Gastrocnemius medialis (tissue), 4 donors: ENCODE measurements around the gene SREBF2. TPM values are rescaled to one million over a fixed set of nuclear protein-coding genes. Genes with fewer than 3 reads are reported as not detected.

ENCODE experiments used
- ATAC-seq, 2 donors: fragments of 150-250 bp; one replicate each; pipeline ENCODE4 v1.9.1; 2016
- DNase-seq, 2 donors: peaks; one replicate each; pipeline ENCODE4 v3.0.0-alpha.2; 2019
- H3K27ac ChIP-seq, 4 donors: fragments of 200-600 bp; sonication (generic); 1 replicate in 1 of 4; 2 replicates in 3 of 4; pipeline ENCODE4 v1.5.1; 2016 to 2018; ENCODE audit warnings: mild to moderate bottlenecking in 2 of 4, moderate library complexity in 1 of 4
- H3K27me3 ChIP-seq, 3 donors: fragments of 200-600 bp; sonication (generic) in 2 of 3; 1 replicate in 1 of 3; 2 replicates in 2 of 3; pipeline versions ENCODE4 v1.5.1 to v1.6.0; 2016 to 2019; ENCODE audit warnings: mild to moderate bottlenecking in 1 of 3, moderate library complexity in 1 of 3
- H3K36me3 ChIP-seq, 2 donors: fragments of 200-600 bp; sonication (generic) in 1 of 2; one replicate each; pipeline ENCODE4 v1.5.1; 2017 to 2018
- H3K4me1 ChIP-seq, 2 donors: fragments of 200-600 bp; sonication (generic) in 1 of 2; one replicate each; pipeline ENCODE4 v1.5.1; 2016 to 2017; ENCODE audit warnings: mild to moderate bottlenecking in 2 of 2
- H3K4me3 ChIP-seq, 4 donors: fragments of 200-600 bp; sonication (generic) in 3 of 4; 1 replicate in 1 of 4; 2 replicates in 3 of 4; pipeline ENCODE4 v1.5.1; 2016 to 2019; ENCODE audit warnings: mild to moderate bottlenecking in 2 of 4
- H3K9me3 ChIP-seq, 3 donors: fragments of 200-600 bp; sonication (generic) in 2 of 3; 1 replicate in 1 of 3; 2 replicates in 2 of 3; pipeline ENCODE4 v1.5.1; 2016 to 2019
- CTCF ChIP-seq, 5 experiments: fragments of 450-650 bp in 3 of 5; fragments of 200-600 bp in 2 of 5; sonication (generic) in 2 of 5; IDR thresholded peaks in 4 of 5; conservative IDR thresholded peaks in 1 of 5; 1 replicate in 4 of 5; 2 replicates in 1 of 5; pipeline ENCODE4 v1.5.1; 2016 to 2019; ENCODE audit warnings: antibody characterized with exemption in 5 of 5, mild to moderate bottlenecking in 3 of 5, moderate library complexity in 3 of 5
- POLR2A ChIP-seq, 2 donors: fragments of 450-650 bp; IDR thresholded peaks; one replicate each; pipeline ENCODE4 v1.6.1; 2017; ENCODE audit warnings: antibody characterized with exemption in 2 of 2, mild to moderate bottlenecking in 2 of 2, moderate library complexity in 2 of 2
- in situ Hi-C, 4 donors: fragments of 200-750 bp; cut with MboI; loops; one replicate each; pipeline versions ENCODE4 v1.15.0 to v1.8.0; 2017; ENCODE audit warnings: low sequenced_read_pairs in 4 of 4
- intact Hi-C: fragments of 100-400 bp; cut with DNase I; formaldehyde crosslinking; loops from one replicate; pipeline ENCODE4 v1.15.1; 2023; ENCODE audit warnings: low total_unique reads
- total RNA-seq, 4 donors: library from RNA; depleted of rRNA; stranded (reverse); fragments of >200 nt; gene quantifications; one replicate each; pipeline versions ENCODE4 v1.1.0 to v1.2.3, GENCODE V29; 2016

SREBF2 gene
- total RNA-seq, 4 donors from 2014 or later, result 25.1 to 40.9 (median 36.1) TPM

- H3K27ac ChIP-seq, result no peak overlapping the region
- H3K4me3 ChIP-seq, result no peak overlapping the region
- intact Hi-C loops, result no loop called here
- peaks cover 9 to 13% of the 10 kb centered on the region in 2 donors for H3K4me1 ChIP-seq
- no peaks in the 10 kb centered on the region for H3K27me3 ChIP-seq
- ATAC-seq, result no peak
- in situ Hi-C loops, result no loop called here
- DNase-seq, result no peak
- H3K36me3 ChIP-seq, result peaks cover 0 to 8% of the 10 kb centered on the region in 2 donors
- TF ChIP-seq CTCF (IDR thresholded peaks at IDR 0.05 in 4 of 5, conservative IDR thresholded peaks at IDR 0.05 in 1 of 5), result no peak
- TF ChIP-seq POLR2A (IDR thresholded peaks at IDR 0.05), result no peak
- H3K9me3 ChIP-seq, result no peaks in the 10 kb centered on the region
Observed at GRCh38 chr22:41805639-41806038, 27.3 kb upstream of the SREBF2 start.

- in situ Hi-C loops (no loop called here), intact Hi-C loops (no loop called here)
- ATAC-seq, result no peak
Observed at GRCh38 chr22:41808400-41808799, 24.5 kb upstream of the SREBF2 start.

GRCh38 chr22:41810022-41810421 lies 22.9 kb upstream of the SREBF2 start:
- peaks cover 0 to 20% of the 10 kb centered on the region in 2 donors for H3K36me3 ChIP-seq
- in situ Hi-C loops (no loop called here), intact Hi-C loops (no loop called here)

More at GRCh38 chr22:41808400-41808799, 24.5 kb upstream of the SREBF2 start:
- TF ChIP-seq CTCF (IDR thresholded peaks at IDR 0.05 in 4 of 5, conservative IDR thresholded peaks at IDR 0.05 in 1 of 5) (no peak), POLR2A (IDR thresholded peaks at IDR 0.05) (no peak)
- H3K4me3 ChIP-seq, result no peak overlapping the region
- no peaks in the 10 kb centered on the region for H3K27me3 ChIP-seq
- peaks cover 0 to 20% of the 10 kb centered on the region in 2 donors for H3K36me3 ChIP-seq
- no peaks in the 10 kb centered on the region for H3K4me1 ChIP-seq
- H3K27ac ChIP-seq, result no peak overlapping the region
- no peak for DNase-seq
- H3K9me3 ChIP-seq, result no peaks in the 10 kb centered on the region

GRCh38 chr22:41812805-41813545 lies 19.9 kb upstream of the SREBF2 start:
- in situ Hi-C loops, result no loop called here
- ATAC-seq (no peak), DNase-seq (no peak)
- H3K4me1 ChIP-seq, result peaks cover 14 to 22% of the 10 kb centered on the region in 2 donors
- no peak overlapping the region for H3K27ac ChIP-seq
- H3K4me3 ChIP-seq, result no peak overlapping the region
- H3K36me3 ChIP-seq, result peaks cover 0 to 20% of the 10 kb centered on the region in 2 donors
- no peak for TF ChIP-seq CTCF (IDR thresholded peaks at IDR 0.05 in 4 of 5, conservative IDR thresholded peaks at IDR 0.05 in 1 of 5)
- no peak for TF ChIP-seq POLR2A (IDR thresholded peaks at IDR 0.05)
- no peaks in the 10 kb centered on the region for H3K9me3 ChIP-seq
- no peaks in the 10 kb centered on the region for H3K27me3 ChIP-seq
- intact Hi-C loops, result no loop called here

More at GRCh38 chr22:41810022-41810421, 22.9 kb upstream of the SREBF2 start:
- ATAC-seq, result no peak
- Histone ChIP-seq H3K9me3 (no peaks in the 10 kb centered on the region), H3K27me3 (no peaks in the 10 kb centered on the region), H3K4me3 (no peak overlapping the region), H3K4me1 (no peaks in the 10 kb centered on the region), H3K27ac (no peak overlapping the region)
- TF ChIP-seq POLR2A (IDR thresholded peaks at IDR 0.05) (no peak), CTCF (IDR thresholded peaks at IDR 0.05 in 4 of 5, conservative IDR thresholded peaks at IDR 0.05 in 1 of 5) (no peak)
- DNase-seq, result no peak
